Neural crest cell (in vitro differentiated cells): ENCODE measurements around the gene KCNQ1OT1. TPM values are rescaled to one million over a fixed set of nuclear protein-coding genes. Genes with fewer than 3 reads are reported as not detected.

Experiments used
- DNase-seq: peaks from one replicate; pipeline ENCODE4 v3.0.0; 2021; ENCODE audit warnings: low read depth, mixed read lengths, low spot score
- H3K27ac Mint-ChIP-seq: one replicate; pipeline ENCODE4 v1.8.0; 2021; ENCODE audit warnings: mild to moderate bottlenecking, mixed read lengths; ENCODE audit not compliant: unreplicated experiment
- H3K27me3 Mint-ChIP-seq: 2 replicates; pipeline ENCODE4 v1.8.0; 2021; ENCODE audit warnings: low read depth, mild to moderate bottlenecking, mixed read lengths
- H3K36me3 Mint-ChIP-seq: 2 replicates; pipeline ENCODE4 v1.8.0; 2021; ENCODE audit warnings: low read depth, mild to moderate bottlenecking, mixed read lengths
- H3K4me1 Mint-ChIP-seq: 2 replicates; pipeline ENCODE4 v1.8.0; 2021; ENCODE audit warnings: mixed read lengths
- H3K4me3 Mint-ChIP-seq: one replicate; pipeline ENCODE4 v1.8.0; 2021; ENCODE audit warnings: mild to moderate bottlenecking, mixed read lengths
- H3K9me3 Mint-ChIP-seq: 2 replicates; pipeline ENCODE4 v1.8.0; 2021; ENCODE audit warnings: mixed read lengths
- CTCF ChIP-seq: fragments of 200-600 bp; sonication (generic); conservative IDR thresholded peaks from 2 replicates; pipeline ENCODE4 v1.5.0; 2021; ENCODE audit warnings: antibody characterized with exemption, mild to moderate bottlenecking
- total RNA-seq: library from RNA; stranded (reverse); gene quantifications from 2 replicates; pipeline ENCODE4 v1.2.1, GENCODE V29; 2021

The KCNQ1OT1 gene
- total RNA-seq, 1 donor from 2014 or later = 2.3 TPM

DNA sequence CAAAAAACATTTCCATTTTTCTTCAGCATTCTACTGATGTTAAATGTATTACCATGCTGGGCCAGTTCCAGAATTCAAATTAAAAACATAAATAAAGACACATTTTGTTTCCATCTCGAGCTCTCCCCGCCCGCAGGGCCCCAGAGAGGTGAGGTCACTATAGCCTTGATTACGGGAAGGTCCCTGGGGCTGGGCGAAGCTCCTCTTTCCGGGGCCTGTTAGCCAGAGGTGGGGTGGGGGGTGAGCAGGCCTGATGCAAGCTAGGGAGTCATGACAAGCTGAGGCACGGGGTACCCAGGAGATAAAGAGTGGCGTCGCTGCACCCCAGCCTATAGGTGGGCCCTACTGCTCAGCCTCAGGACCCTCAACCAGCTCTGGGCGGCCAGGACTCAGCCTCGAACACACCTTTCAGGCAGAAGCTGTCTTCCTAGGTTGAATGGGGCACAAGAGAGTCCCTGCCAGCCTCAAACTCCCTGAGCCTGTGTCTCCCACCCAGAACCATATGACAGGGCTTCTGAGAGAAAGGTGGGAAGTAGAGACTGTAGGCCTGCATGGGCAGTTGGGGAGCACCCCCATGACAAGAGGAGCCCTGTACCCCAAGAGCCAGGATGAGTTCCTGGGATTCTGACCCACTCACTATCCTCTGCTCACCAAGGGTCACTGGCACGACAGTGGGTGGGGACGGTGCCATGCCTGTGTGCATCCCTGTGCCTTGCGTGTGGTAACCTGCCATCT is 34.8 kb downstream of the KCNQ1OT1 start:
- H3K9me3 Mint-ChIP-seq = peaks cover 9% of the 10 kb centered on the region
- peak overlapping the region; percentile 38 for H3K4me3 Mint-ChIP-seq
- DNase-seq = no peak
- H3K27me3 Mint-ChIP-seq = no peaks in the 10 kb centered on the region
- H3K4me1 Mint-ChIP-seq = peaks cover 13% of the 10 kb centered on the region
- no peak for TF ChIP-seq CTCF
- H3K27ac Mint-ChIP-seq = no peak overlapping the region
- peaks cover 21% of the 10 kb centered on the region for H3K36me3 Mint-ChIP-seq

DNA sequence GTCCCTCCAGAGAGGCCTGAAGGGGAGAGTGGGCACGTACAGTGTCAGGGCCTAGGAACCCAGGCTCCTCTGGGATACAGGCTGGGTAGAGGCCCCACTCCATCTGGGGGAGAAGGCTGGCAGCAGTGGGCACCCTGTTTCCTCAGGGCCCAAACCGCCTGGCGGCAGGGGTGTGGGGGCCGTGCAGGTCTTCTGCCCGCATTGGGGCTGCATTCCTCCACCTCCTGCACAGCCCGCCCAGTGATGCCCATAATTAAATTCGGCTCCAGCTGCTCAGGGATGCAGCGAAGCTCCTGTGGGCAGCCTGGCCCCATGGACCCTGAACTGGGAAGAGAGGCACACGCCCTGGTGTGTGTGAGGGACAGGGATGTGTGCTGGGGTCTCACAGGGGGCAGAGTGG is 35.4 kb downstream of the KCNQ1OT1 start:
- Mint-ChIP-seq H3K9me3 (peaks cover 9% of the 10 kb centered on the region), H3K36me3 (peaks cover 23% of the 10 kb centered on the region)
- DNase-seq = no peak

GRCh38 chr11:2663915-2664314 is 35.9 kb downstream of the KCNQ1OT1 start:
- H3K27ac Mint-ChIP-seq = no peak overlapping the region
- no peaks in the 10 kb centered on the region for H3K27me3 Mint-ChIP-seq
- H3K4me3 Mint-ChIP-seq = no peak overlapping the region
- DNase-seq = no peak
- H3K9me3 Mint-ChIP-seq = peaks cover 13% of the 10 kb centered on the region
- TF ChIP-seq CTCF = no peak
- peaks cover 6% of the 10 kb centered on the region for H3K4me1 Mint-ChIP-seq
- peaks cover 28% of the 10 kb centered on the region for H3K36me3 Mint-ChIP-seq

More for the DNA sequence above, 35.4 kb downstream of the KCNQ1OT1 start:
- TF ChIP-seq CTCF = no peak
- Mint-ChIP-seq H3K27ac (no peak overlapping the region), H3K4me1 (peaks cover 7% of the 10 kb centered on the region), H3K4me3 (no peak overlapping the region), H3K27me3 (no peaks in the 10 kb centered on the region)

DNA sequence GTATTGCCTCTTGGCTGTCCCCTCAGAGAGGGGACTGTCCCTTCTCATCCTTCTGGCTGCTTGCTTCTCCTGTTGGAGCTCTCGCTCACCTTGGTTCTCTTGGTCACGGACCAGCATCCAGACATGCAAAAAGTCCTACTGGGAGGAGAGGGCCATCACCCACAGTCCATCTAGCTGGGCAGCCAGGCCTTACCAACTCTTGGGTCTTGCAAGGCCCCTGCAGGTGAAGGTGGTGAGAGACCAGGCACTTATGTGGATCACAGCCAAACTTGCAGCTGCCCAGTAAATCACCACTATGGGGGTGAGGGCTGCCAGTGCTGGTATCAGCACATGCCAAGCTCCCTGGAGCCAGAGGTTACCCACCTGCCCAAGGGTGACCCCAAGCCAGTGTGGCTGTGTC is 36.3 kb downstream of the KCNQ1OT1 start:
- DNase-seq = no peak
- no peak overlapping the region for H3K4me3 Mint-ChIP-seq
- H3K27me3 Mint-ChIP-seq = no peaks in the 10 kb centered on the region
- peaks cover 16% of the 10 kb centered on the region for H3K9me3 Mint-ChIP-seq
- H3K4me1 Mint-ChIP-seq = peaks cover 6% of the 10 kb centered on the region
- TF ChIP-seq CTCF = no peak
- H3K36me3 Mint-ChIP-seq = peaks cover 31% of the 10 kb centered on the region
- H3K27ac Mint-ChIP-seq = no peak overlapping the region

GRCh38 chr11:2662430-2663299 is 37.1 kb downstream of the KCNQ1OT1 start:
- Mint-ChIP-seq H3K9me3 (peaks cover 16% of the 10 kb centered on the region), H3K4me1 (peaks cover 6% of the 10 kb centered on the region), H3K27ac (peak overlapping the region; percentile 81), H3K4me3 (peak overlapping the region; percentile 51), H3K27me3 (no peaks in the 10 kb centered on the region), H3K36me3 (peaks cover 31% of the 10 kb centered on the region)
- TF ChIP-seq CTCF = no peak
- no peak for DNase-seq
